GM12892 (cell line): ENCODE results near the gene NELL2.

ENCODE experiments used
- POLR2AphosphoS5 ChIP-seq: IDR thresholded peaks from 2 replicates; pipeline ENCODE4 v1.6.1; 2011; ENCODE audit warnings: low read depth, low read length, control low read depth
- TAF1 ChIP-seq: IDR thresholded peaks from 2 replicates; pipeline ENCODE4 v1.6.1; 2011; ENCODE audit warnings: low read depth, mild to moderate bottlenecking, control low read depth, low read length, borderline replicate concordance

GRCh38 chr12:44616402-44616801 is 259.7 kb downstream of the NELL2 start:
- no peak for TF ChIP-seq TAF1
- TF ChIP-seq POLR2AphosphoS5, result no peak
